ENCODE results near the gene DYNLT2. TPM values are rescaled to one million over a fixed set of nuclear protein-coding genes. Genes with fewer than 3 reads are reported as not detected.
A peak's percentile ranks its signal among the peaks of the same experiment; 100 is the strongest.

The DYNLT2 gene
- total RNA-seq, 4 donors from 2014 or later, result 3.3 to 7.5 (median 4.4) TPM

GRCh38 chr6:169789146-169789943 lies 38.0 kb upstream of the DYNLT2 start:
- Histone ChIP-seq H3K9me3 (no peaks in the 10 kb centered on the region), H3K4me3 (peak overlapping the region; percentile 0 to 54 (median 32)), H3K27me3 (no peaks in the 10 kb centered on the region), H3K4me1 (peaks cover 0 to 16% (median 14%) of the 10 kb centered on the region in 4 donors), H3K36me3 (no peaks in the 10 kb centered on the region), H3K27ac (peak overlapping the region; percentile 69 to 82 (median 74))
- no peak for DNase-seq
- TF ChIP-seq EP300 (IDR thresholded peaks at IDR 0.05; ENCODE audit: low read depth) (no peak), CTCF (IDR thresholded peaks at IDR 0.05) (no peak), POLR2A (IDR thresholded peaks at IDR 0.05) (no peak), POLR2AphosphoS5 (IDR thresholded peaks at IDR 0.05) (no peak)
- in situ Hi-C loops (cut with MboI; ENCODE audit: low pct_ligation_motif_present in 1 of 4, low pct_unique_long_range_greater_than_20kb in 1 of 4, low sequenced_read_pairs in 3 of 4) (no loop called here), intact Hi-C loops (cut with DNase I; ENCODE audit: low total_unique reads) (no loop called here)
- 72 to 100% methylated on average over 1 to 24 of the region's 24 CpGs for WGBS, 2 donors (ENCODE audit: low coverage in 1 of 2)

- in situ Hi-C loops (cut with MboI; ENCODE audit: low pct_ligation_motif_present in 1 of 4, low pct_unique_long_range_greater_than_20kb in 1 of 4, low sequenced_read_pairs in 3 of 4) (no loop called here), intact Hi-C loops (cut with DNase I; ENCODE audit: low total_unique reads) (no loop called here)
- Histone ChIP-seq H3K4me3 (no peak overlapping the region), H3K9me3 (no peaks in the 10 kb centered on the region), H3K36me3 (no peaks in the 10 kb centered on the region), H3K27ac (no peak overlapping the region), H3K27me3 (no peaks in the 10 kb centered on the region), H3K4me1 (peaks cover 0 to 16% (median 14%) of the 10 kb centered on the region in 4 donors)
- no peak for DNase-seq
- WGBS, 2 donors (ENCODE audit: low coverage in 1 of 2), result 58 to 62% methylated on average over 3 to 4 of the region's 4 CpGs
- TF ChIP-seq CTCF (IDR thresholded peaks at IDR 0.05) (no peak), POLR2AphosphoS5 (IDR thresholded peaks at IDR 0.05) (no peak), POLR2A (IDR thresholded peaks at IDR 0.05) (no peak), EP300 (IDR thresholded peaks at IDR 0.05; ENCODE audit: low read depth) (no peak)
Measured at GRCh38 chr6:169788809-169789145, 37.4 kb upstream of the DYNLT2 start.

GRCh38 chr6:169787797-169788196 lies 36.4 kb upstream of the DYNLT2 start:
- intact Hi-C loops (cut with DNase I; ENCODE audit: low total_unique reads) (no loop called here), in situ Hi-C loops (cut with MboI; ENCODE audit: low pct_ligation_motif_present in 1 of 4, low pct_unique_long_range_greater_than_20kb in 1 of 4, low sequenced_read_pairs in 3 of 4) (no loop called here)
- no peaks in the 10 kb centered on the region for H3K36me3 ChIP-seq
- no peaks in the 10 kb centered on the region for H3K27me3 ChIP-seq
- peaks cover 0 to 16% (median 14%) of the 10 kb centered on the region in 4 donors for H3K4me1 ChIP-seq
- no peaks in the 10 kb centered on the region for H3K9me3 ChIP-seq
- 82% methylated on average over 6 to 7 of the region's 7 CpGs for WGBS, 2 donors (ENCODE audit: low coverage in 1 of 2)
- DNase-seq, result no peak
- H3K4me3 ChIP-seq, result no peak overlapping the region
- TF ChIP-seq POLR2AphosphoS5 (IDR thresholded peaks at IDR 0.05) (no peak), EP300 (IDR thresholded peaks at IDR 0.05; ENCODE audit: low read depth) (no peak), CTCF (IDR thresholded peaks at IDR 0.05) (no peak), POLR2A (IDR thresholded peaks at IDR 0.05) (no peak)
- no peak overlapping the region for H3K27ac ChIP-seq

GRCh38 chr6:169786349-169786748 lies 35.0 kb upstream of the DYNLT2 start:
- no peak for TF ChIP-seq CTCF (IDR thresholded peaks at IDR 0.05)
- no peak for TF ChIP-seq POLR2AphosphoS5 (IDR thresholded peaks at IDR 0.05)
- TF ChIP-seq POLR2A (IDR thresholded peaks at IDR 0.05), result no peak
- no peak for TF ChIP-seq EP300 (IDR thresholded peaks at IDR 0.05; ENCODE audit: low read depth)
- DNase-seq, result no peak
- Histone ChIP-seq H3K4me3 (no peak overlapping the region), H3K9me3 (no peaks in the 10 kb centered on the region), H3K27ac (no peak overlapping the region), H3K36me3 (no peaks in the 10 kb centered on the region), H3K27me3 (no peaks in the 10 kb centered on the region), H3K4me1 (peaks cover 0 to 16% (median 14%) of the 10 kb centered on the region in 4 donors)
- 71% methylated on average over 5 of the region's 5 CpGs; no CpG with 5 or more reads in 1 of the 2 donors for WGBS, 2 donors (ENCODE audit: low coverage in 1 of 2)
- intact Hi-C loops (cut with DNase I; ENCODE audit: low total_unique reads), result no loop called here
- in situ Hi-C loops (cut with MboI; ENCODE audit: low pct_ligation_motif_present in 1 of 4, low pct_unique_long_range_greater_than_20kb in 1 of 4, low sequenced_read_pairs in 3 of 4), result no loop called here
